T-helper 1 cell treated with Interleukin-12 subunit alpha and Interleukin-12 subunit beta and Interleukin-4 antibody, amounts not matched to agents 30 μg/mL and 1 μg/mL, for 36 hours (primary cell): ENCODE data around the gene FAM228B.
A peak's percentile ranks its signal among the peaks of the same experiment; 100 is the strongest.

Experiments
- H3K27ac Mint-ChIP-seq: one replicate; pipeline ENCODE4 v1.8.0; 2021; ENCODE audit warnings: mild to moderate bottlenecking, mixed read lengths
- H3K27me3 Mint-ChIP-seq: one replicate; pipeline ENCODE4 v1.8.0; 2021; ENCODE audit warnings: low read depth, mixed read lengths
- H3K36me3 Mint-ChIP-seq: one replicate; pipeline ENCODE4 v1.8.0; 2021; ENCODE audit warnings: low read depth, mixed read lengths
- H3K4me1 Mint-ChIP-seq: one replicate; pipeline ENCODE4 v1.8.0; 2021; ENCODE audit warnings: low read depth, mixed read lengths
- H3K4me3 Mint-ChIP-seq: one replicate; pipeline ENCODE4 v1.8.0; 2021; ENCODE audit warnings: mild to moderate bottlenecking, moderate library complexity, mixed read lengths
- H3K9me3 Mint-ChIP-seq: one replicate; pipeline ENCODE4 v1.8.0; 2021; ENCODE audit warnings: mixed read lengths

The FAM228B gene

GRCh38 chr2:24210106-24210455, 86.8 kb downstream of the FAM228B start:
- no peak overlapping the region for H3K4me3 Mint-ChIP-seq
- no peaks in the 10 kb centered on the region for H3K27me3 Mint-ChIP-seq
- H3K27ac Mint-ChIP-seq, result no peak overlapping the region
- H3K36me3 Mint-ChIP-seq, result peaks cover 38% of the 10 kb centered on the region
- no peaks in the 10 kb centered on the region for H3K9me3 Mint-ChIP-seq
- no peaks in the 10 kb centered on the region for H3K4me1 Mint-ChIP-seq

- no peaks in the 10 kb centered on the region for H3K27me3 Mint-ChIP-seq
Observed at GRCh38 chr2:24210723-24211122, 87.5 kb downstream of the FAM228B start.

GRCh38 chr2:24211408-24211807, 88.1 kb downstream of the FAM228B start:
- Mint-ChIP-seq H3K9me3 (no peaks in the 10 kb centered on the region), H3K36me3 (peaks cover 41% of the 10 kb centered on the region), H3K27ac (no peak overlapping the region), H3K4me3 (no peak overlapping the region), H3K27me3 (no peaks in the 10 kb centered on the region), H3K4me1 (no peaks in the 10 kb centered on the region)

More at GRCh38 chr2:24210723-24211122, 87.5 kb downstream of the FAM228B start:
- Mint-ChIP-seq H3K4me1 (no peaks in the 10 kb centered on the region), H3K36me3 (peaks cover 37% of the 10 kb centered on the region), H3K4me3 (no peak overlapping the region), H3K9me3 (no peaks in the 10 kb centered on the region), H3K27ac (no peak overlapping the region)

- Mint-ChIP-seq H3K36me3 (peaks cover 29% of the 10 kb centered on the region), H3K27me3 (no peaks in the 10 kb centered on the region), H3K9me3 (no peaks in the 10 kb centered on the region), H3K4me3 (no peak overlapping the region), H3K4me1 (no peaks in the 10 kb centered on the region), H3K27ac (peak overlapping the region; percentile 3)
Observed at GRCh38 chr2:24214880-24215279, 91.6 kb downstream of the FAM228B start.
